Transverse colon (tissue), 4 donors: ENCODE data around the gene TTYH1. TPM values are rescaled to one million over a fixed set of nuclear protein-coding genes. Genes with fewer than 3 reads are reported as not detected.

Experiments
- DNase-seq: peaks from one replicate; pipeline ENCODE4 v3.0.0-alpha.2; 2019
- H3K27ac ChIP-seq, 4 donors: fragments of 200-600 bp; sonication (generic); 2 replicates each; pipeline ENCODE4 v1.5.1; 2016 to 2018; ENCODE audit warnings: inconsistent platforms in 4 of 4
- H3K27me3 ChIP-seq: fragments of 200-600 bp; sonication (generic); 2 replicates; pipeline ENCODE4 v1.5.1; 2017; ENCODE audit warnings: inconsistent platforms
- H3K36me3 ChIP-seq, 4 donors: fragments of 200-600 bp; sonication (generic); 2 replicates each; pipeline ENCODE4 v1.5.1; 2017 to 2019; ENCODE audit warnings: inconsistent platforms in 4 of 4
- H3K4me1 ChIP-seq, 4 donors: fragments of 200-600 bp; sonication (generic); 2 replicates each; pipeline ENCODE4 v1.5.1; 2017 to 2020; ENCODE audit warnings: inconsistent platforms in 4 of 4
- H3K4me3 ChIP-seq, 4 donors: fragments of 200-600 bp; sonication (generic); 1 replicate in 1 of 4; 2 replicates in 3 of 4; pipeline versions ENCODE4 v1.5.1 to v1.6.1; 2017 to 2019; ENCODE audit warnings: inconsistent platforms in 4 of 4
- H3K9me3 ChIP-seq, 2 donors: fragments of 200-600 bp; sonication (generic); 2 replicates each; pipeline ENCODE4 v1.5.1; 2017 to 2019; ENCODE audit warnings: inconsistent platforms in 2 of 2
- EP300 ChIP-seq: sonication (generic); formaldehyde crosslinking; IDR thresholded peaks from one replicate; pipeline ENCODE4 v1.6.1; 2017; ENCODE audit warnings: antibody characterized with exemption, low read depth
- POLR2A ChIP-seq: fragments of 450-650 bp; IDR thresholded peaks from one replicate; pipeline ENCODE4 v1.6.1; 2016; ENCODE audit warnings: antibody characterized with exemption, mild to moderate bottlenecking, moderate library complexity
- POLR2AphosphoS5 ChIP-seq, 3 donors: sonication (generic); formaldehyde crosslinking; IDR thresholded peaks; one replicate each; pipeline ENCODE4 v1.6.1; 2016; ENCODE audit warnings: antibody characterized with exemption in 3 of 3
- WGBS, 2 donors: methylation state at CpG; one replicate each; pipeline ENCODE4 v1.1.5; 2018; ENCODE audit warnings: low coverage in 1 of 2; 5-methylcytosine and 5-hydroxymethylcytosine counted together
- in situ Hi-C, 4 donors: fragments of 200-750 bp; cut with MboI; loops; one replicate each; pipeline versions ENCODE4 v1.15.0 to v1.15.1; 2017; ENCODE audit warnings: low sequenced_read_pairs in 3 of 4, low pct_ligation_motif_present in 1 of 4, low pct_unique_long_range_greater_than_20kb in 1 of 4
- intact Hi-C: fragments of 100-400 bp; cut with DNase I; formaldehyde crosslinking; loops from one replicate; pipeline ENCODE4 v1.15.1; 2023; ENCODE audit warnings: low total_unique reads
- total RNA-seq, 4 donors: library from RNA; depleted of rRNA; stranded (reverse); fragments of >200 nt; gene quantifications; one replicate each; pipeline ENCODE4 v1.1.0, GENCODE V29; 2016
- TF ChIP-seq, protein P1 (sequence below), 5 experiments: fragments of 200-600 bp in 3 of 5; fragments of 450-650 bp in 2 of 5; sonication (generic) in 3 of 5; IDR thresholded peaks; 1 replicate in 2 of 5; 2 replicates in 3 of 5; pipeline ENCODE4 v1.5.1; 2016 to 2017; ENCODE audit warnings: antibody characterized with exemption in 5 of 5, inconsistent platforms in 3 of 5, mild to moderate bottlenecking in 2 of 5, moderate library complexity in 1 of 5

TTYH1 gene
- total RNA-seq, 4 donors from 2014 or later: 1.1 to 7.5 (median 3.0) TPM

DNA sequence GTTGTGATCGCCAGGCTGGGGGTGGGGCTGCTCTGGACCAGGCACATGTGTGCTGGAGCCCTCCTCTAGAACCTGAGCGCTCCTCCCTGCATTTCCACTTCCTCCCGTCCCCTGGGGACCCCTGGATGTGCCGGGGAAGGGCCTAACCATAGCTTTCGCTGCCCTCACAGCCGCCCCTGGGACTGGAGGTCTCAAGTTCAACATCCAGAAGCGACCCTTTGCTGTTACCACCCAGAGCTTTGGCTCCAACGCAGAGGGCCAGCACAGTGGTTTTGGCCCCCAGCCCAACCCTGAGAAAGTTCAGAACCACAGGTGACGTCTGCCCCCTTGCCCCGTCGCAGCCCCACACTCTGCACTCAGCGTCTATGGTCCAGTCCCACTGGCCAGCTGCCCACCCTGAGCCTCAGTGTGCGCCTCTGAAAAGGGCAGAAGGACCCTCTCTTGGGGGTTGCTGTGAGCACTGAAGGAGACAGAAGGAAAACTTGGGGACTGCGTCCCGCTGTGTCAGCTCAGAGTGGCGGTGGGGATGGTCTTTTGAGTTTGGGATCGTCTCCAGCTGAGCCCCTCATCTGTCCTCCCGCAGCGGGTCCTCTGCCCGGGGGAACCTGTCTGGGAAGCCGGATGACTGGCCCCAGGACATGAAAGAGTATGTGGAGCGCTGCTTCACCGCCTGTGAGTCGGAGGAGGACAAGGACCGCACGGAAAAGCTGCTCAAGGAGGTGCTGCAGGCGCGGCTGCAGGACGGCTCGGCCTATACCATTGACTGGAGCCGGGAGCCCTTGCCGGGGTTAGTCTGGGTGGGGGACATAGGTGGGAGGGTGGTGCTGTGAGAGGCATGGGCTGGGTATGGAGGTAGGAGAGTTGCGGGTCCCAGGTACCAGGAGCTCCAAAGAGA lies 39.8 kb downstream of the TTYH1 start:
- Histone ChIP-seq H3K4me3 (no peak overlapping the region), H3K9me3 (no peaks in the 10 kb centered on the region), H3K27me3 (no peaks in the 10 kb centered on the region), H3K27ac (no peak overlapping the region), H3K36me3 (peaks cover 0 to 79% (median 37%) of the 10 kb centered on the region in 4 donors), H3K4me1 (peaks cover 14 to 21% (median 16%) of the 10 kb centered on the region in 4 donors)
- TF ChIP-seq EP300 (no peak), POLR2AphosphoS5 (IDR thresholded peaks at IDR 0.05) (no peak), POLR2A (no peak)
- TF ChIP-seq, protein P1, sequence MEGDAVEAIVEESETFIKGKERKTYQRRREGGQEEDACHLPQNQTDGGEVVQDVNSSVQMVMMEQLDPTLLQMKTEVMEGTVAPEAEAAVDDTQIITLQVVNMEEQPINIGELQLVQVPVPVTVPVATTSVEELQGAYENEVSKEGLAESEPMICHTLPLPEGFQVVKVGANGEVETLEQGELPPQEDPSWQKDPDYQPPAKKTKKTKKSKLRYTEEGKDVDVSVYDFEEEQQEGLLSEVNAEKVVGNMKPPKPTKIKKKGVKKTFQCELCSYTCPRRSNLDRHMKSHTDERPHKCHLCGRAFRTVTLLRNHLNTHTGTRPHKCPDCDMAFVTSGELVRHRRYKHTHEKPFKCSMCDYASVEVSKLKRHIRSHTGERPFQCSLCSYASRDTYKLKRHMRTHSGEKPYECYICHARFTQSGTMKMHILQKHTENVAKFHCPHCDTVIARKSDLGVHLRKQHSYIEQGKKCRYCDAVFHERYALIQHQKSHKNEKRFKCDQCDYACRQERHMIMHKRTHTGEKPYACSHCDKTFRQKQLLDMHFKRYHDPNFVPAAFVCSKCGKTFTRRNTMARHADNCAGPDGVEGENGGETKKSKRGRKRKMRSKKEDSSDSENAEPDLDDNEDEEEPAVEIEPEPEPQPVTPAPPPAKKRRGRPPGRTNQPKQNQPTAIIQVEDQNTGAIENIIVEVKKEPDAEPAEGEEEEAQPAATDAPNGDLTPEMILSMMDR (IDR thresholded peaks at IDR 0.05): no peak
- in situ Hi-C loops (no loop called here), intact Hi-C loops (no loop called here)
- 92 to 100% methylated on average over 1 to 33 of the region's 33 CpGs for WGBS, 2 donors
- DNase-seq: no peak

DNA sequence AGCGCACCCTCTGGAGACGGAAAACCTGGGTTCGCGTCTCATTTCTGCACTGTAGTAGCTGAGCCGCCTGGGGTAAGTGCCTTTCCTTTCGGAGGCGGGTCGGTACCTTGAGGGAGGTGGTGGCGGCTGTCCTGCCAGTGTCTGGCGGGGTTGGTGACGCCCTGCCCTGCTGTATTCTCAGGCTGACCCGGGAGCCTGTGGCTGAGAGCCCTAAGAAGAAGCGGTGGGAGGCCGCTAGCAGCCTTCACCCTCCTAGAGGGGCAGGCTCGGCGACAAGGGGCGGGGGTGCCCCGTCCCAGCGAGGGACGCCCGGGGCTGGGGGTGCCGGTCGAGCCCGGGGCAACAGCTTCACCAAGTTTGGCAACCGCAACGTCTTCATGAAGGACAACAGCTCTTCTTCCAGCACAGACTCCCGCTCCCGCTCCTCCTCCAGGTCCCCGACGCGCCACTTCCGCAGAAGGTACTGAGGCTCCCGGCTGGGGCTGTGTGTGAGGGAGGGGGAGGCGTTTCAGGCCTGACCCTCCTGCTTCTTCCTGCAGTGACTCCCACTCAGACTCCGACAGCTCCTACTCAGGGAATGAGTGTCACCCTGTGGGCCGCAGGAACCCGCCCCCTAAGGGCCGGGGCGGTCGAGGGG lies 40.6 kb downstream of the TTYH1 start:
- TF ChIP-seq, protein P1 (IDR thresholded peaks at IDR 0.05): no peak
- no peak for TF ChIP-seq POLR2AphosphoS5 (IDR thresholded peaks at IDR 0.05)
- no peak for TF ChIP-seq EP300
- TF ChIP-seq POLR2A: no peak
- Histone ChIP-seq H3K4me1 (peaks cover 7 to 20% (median 9%) of the 10 kb centered on the region in 4 donors), H3K27me3 (no peaks in the 10 kb centered on the region), H3K9me3 (no peaks in the 10 kb centered on the region), H3K27ac (no peak overlapping the region), H3K36me3 (peaks cover 0 to 88% (median 37%) of the 10 kb centered on the region in 4 donors), H3K4me3 (no peak overlapping the region)
- intact Hi-C loops: no loop called here
- no peak for DNase-seq
- WGBS, 2 donors: 95% methylated on average over 40 of the region's 40 CpGs; no CpG with 5 or more reads in 1 of the 2 donors
- in situ Hi-C loops: no loop called here

DNA sequence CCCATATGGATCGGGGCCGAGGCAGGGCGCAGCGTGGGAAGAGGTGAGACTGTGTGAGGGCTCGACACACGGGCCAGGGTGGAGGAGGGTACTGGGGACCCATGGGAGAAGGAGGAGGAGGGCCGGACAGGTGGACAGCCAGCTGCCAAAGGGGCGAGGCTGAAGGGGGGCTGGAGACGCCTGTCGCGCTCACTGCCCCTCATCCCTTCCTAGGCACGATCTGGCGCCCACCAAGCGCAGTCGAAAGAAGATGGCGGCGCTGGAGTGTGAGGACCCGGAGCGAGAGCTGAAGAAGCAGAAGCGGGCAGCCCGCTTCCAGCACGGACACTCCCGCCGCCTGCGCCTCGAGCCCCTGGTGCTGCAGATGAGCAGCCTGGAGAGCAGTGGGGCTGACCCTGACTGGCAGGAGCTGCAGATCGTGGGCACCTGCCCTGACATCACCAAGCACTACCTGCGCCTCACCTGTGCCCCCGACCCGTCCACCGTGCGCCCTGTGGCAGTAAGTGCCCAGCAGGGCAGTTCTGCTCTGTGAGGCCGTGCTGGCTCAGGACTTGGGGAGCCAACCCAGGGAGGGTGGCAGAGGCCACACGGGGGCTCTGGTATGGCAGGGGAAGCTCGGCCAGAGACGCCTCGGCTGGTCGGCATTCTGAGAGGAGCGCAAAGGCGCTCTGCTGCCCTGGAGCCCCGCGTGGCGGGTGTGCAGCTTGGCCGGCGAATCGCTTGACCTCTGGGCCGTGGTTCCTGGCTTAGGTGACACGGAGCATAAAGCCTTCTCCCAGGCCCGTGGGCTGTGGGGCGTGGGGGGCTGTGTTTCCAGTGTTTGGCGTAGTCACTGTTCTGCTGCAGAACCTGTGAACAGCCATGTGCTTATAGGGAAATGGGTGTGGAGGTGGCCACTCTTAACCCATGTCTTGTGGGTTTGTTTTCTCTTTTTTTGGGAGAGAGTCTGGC lies 41.4 kb downstream of the TTYH1 start:
- intact Hi-C loops: no loop called here
- in situ Hi-C loops: no loop called here
- no peak for DNase-seq
- Histone ChIP-seq H3K4me1 (peaks cover 1 to 20% (median 10%) of the 10 kb centered on the region in 4 donors), H3K27ac (no peak overlapping the region), H3K4me3 (no peak overlapping the region), H3K27me3 (no peaks in the 10 kb centered on the region), H3K9me3 (no peaks in the 10 kb centered on the region), H3K36me3 (peaks cover 0 to 91% (median 39%) of the 10 kb centered on the region in 4 donors)
- TF ChIP-seq POLR2A (no peak), POLR2AphosphoS5 (IDR thresholded peaks at IDR 0.05) (no peak), EP300 (no peak)
- TF ChIP-seq, protein P1 (IDR thresholded peaks at IDR 0.05): no peak
- 60 to 90% methylated on average over 1 to 50 of the region's 51 CpGs for WGBS, 2 donors
